Coronary artery (tissue), 2 donors: ENCODE data around the gene PKN2.
"Not testable (repeated sequence)": the region's sequence is repeated elsewhere in the genome, so short reads cannot be mapped to it uniquely, and the experiment has no call there.

Experiments
- DNase-seq: peaks from one replicate; pipeline ENCODE4 v3.0.0-alpha.2; 2017; ENCODE audit warnings: low spot score
- H3K27ac ChIP-seq, 2 donors: fragments of 200-600 bp; sonication (generic); one replicate each; pipeline ENCODE4 v1.5.1; 2016 to 2019
- H3K4me3 ChIP-seq: fragments of 200-600 bp; sonication (generic); 2 replicates; pipeline ENCODE4 v1.5.1; 2016; ENCODE audit warnings: mild to moderate bottlenecking, moderate library complexity
- CTCF ChIP-seq: fragments of 200-600 bp; sonication (generic); IDR thresholded peaks from one replicate; pipeline ENCODE4 v1.5.1; 2019; ENCODE audit warnings: antibody characterized with exemption

The PKN2 gene

GRCh38 chr1:88708011-88708410 is 23.9 kb downstream of the PKN2 start:
- DNase-seq = no peak
- no peak for TF ChIP-seq CTCF
- no peak overlapping the region for H3K27ac ChIP-seq
- H3K4me3 ChIP-seq = no peak overlapping the region

- not testable (repeated sequence) for H3K27ac ChIP-seq, DNase-seq, H3K4me3 ChIP-seq
Measured at GRCh38 chr1:88712907-88713306, 28.8 kb downstream of the PKN2 start.

DNA sequence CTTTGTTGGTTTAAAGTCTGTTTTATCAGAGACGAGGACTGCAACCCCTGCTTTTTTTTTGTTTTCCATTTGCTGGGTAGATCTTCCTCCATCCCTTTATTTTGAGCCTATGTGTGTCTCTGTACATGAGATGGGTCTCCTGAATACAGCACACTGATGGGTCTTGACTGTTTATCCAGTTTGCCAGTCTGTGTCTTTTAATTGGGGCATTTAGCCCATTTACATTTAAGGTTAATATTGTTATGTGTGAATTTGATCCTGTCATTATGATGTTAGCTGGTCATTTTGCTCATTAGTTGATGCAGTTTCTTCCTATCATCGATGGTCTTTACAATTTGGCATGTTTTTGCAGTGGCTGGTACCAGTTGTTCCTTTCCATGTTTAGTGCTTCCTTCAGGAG is 32.5 kb downstream of the PKN2 start:
- not testable (repeated sequence) for DNase-seq, H3K4me3 ChIP-seq

DNA sequence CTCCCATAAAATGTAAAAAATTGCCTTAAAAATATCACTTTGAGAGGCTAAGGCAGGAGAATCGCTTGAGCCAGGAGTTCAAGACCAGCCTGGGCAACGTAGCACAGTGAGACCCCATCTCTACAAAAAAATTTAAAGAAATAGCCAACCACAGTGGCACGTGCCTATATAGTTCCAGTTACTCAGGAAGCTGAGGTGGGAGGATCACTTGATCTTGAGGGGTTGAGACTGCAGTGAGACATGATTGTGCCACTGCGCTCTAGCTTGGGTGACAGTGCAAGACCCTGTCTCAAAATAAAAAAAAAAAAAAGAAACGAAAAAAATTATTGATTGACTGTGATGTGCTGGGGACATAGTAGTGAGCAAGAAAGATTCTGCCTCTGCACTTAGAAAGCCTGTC is 38.4 kb downstream of the PKN2 start:
- Histone ChIP-seq H3K27ac (no peak overlapping the region), H3K4me3 (no peak overlapping the region)
- no peak for TF ChIP-seq CTCF
- DNase-seq = no peak

More for the DNA sequence above, 32.5 kb downstream of the PKN2 start:
- not testable (repeated sequence) for H3K27ac ChIP-seq

- no peak for DNase-seq
- no peak overlapping the region for H3K27ac ChIP-seq
- H3K4me3 ChIP-seq = no peak overlapping the region
- no peak for TF ChIP-seq CTCF
Measured at GRCh38 chr1:88726697-88727096, 42.6 kb downstream of the PKN2 start.

DNA sequence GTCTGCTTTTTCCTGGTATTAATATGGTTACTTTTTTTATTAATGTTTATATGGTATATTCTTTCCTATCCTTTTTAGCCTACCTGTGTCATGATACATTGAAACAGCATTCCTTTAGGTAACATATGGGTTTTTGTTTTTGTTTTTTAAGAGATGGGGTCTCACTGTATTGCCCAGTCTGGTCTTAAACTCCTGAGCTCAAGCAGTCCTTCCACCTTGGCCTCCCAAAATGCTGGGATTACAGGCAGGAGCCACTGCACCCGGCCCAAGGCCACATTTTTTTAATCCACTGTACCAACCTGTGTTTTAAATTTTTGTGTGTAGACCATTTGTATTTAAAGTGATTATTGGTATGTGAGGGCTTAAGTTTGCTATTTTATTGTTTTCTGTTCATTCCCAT is 43.1 kb downstream of the PKN2 start:
- no peak for TF ChIP-seq CTCF
- DNase-seq = no peak
- Histone ChIP-seq H3K4me3 (no peak overlapping the region), H3K27ac (no peak overlapping the region)

- no peak for DNase-seq
- H3K27ac ChIP-seq = no peak overlapping the region
- no peak for TF ChIP-seq CTCF
- H3K4me3 ChIP-seq = no peak overlapping the region
Measured at GRCh38 chr1:88729297-88729696, 45.2 kb downstream of the PKN2 start.

DNA sequence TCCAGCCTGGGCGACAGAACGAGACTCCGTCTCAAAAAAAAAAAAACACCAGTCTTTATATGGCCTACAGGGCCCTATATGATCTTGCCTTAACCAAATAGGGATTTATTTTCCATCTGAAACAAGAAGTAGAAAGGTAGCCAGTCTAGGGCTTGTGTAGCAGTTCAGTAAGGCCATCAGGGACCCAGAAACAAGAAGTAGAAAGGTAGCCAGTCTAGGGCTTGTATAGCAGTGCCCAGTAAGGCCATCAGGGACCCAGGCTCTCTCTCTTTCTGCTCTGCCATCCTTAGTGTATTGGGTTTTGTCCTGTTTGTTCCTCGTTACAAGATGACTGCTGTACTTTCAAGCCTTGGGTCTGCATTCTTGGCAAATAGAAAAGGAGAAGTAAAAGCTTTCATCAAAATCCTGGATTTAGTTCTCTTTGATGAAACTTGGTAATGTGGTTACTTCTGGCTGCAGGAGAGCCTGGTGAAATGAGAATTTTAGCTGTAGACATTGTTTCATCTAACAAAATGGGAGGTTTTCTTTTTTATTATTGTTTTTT is 46.1 kb downstream of the PKN2 start:
- Histone ChIP-seq H3K27ac (no peak overlapping the region), H3K4me3 (no peak overlapping the region)
- TF ChIP-seq CTCF = no peak
- DNase-seq = no peak
